Measurements from ENCODE around the gene EGFL7.
A peak's percentile ranks its signal among the peaks of the same experiment; 100 is the strongest.

GRCh38 chr9:136626740-136627642 lies 35.7 kb upstream of the EGFL7 start:
- TF ChIP-seq, protein P1, sequence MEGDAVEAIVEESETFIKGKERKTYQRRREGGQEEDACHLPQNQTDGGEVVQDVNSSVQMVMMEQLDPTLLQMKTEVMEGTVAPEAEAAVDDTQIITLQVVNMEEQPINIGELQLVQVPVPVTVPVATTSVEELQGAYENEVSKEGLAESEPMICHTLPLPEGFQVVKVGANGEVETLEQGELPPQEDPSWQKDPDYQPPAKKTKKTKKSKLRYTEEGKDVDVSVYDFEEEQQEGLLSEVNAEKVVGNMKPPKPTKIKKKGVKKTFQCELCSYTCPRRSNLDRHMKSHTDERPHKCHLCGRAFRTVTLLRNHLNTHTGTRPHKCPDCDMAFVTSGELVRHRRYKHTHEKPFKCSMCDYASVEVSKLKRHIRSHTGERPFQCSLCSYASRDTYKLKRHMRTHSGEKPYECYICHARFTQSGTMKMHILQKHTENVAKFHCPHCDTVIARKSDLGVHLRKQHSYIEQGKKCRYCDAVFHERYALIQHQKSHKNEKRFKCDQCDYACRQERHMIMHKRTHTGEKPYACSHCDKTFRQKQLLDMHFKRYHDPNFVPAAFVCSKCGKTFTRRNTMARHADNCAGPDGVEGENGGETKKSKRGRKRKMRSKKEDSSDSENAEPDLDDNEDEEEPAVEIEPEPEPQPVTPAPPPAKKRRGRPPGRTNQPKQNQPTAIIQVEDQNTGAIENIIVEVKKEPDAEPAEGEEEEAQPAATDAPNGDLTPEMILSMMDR (IDR thresholded peaks at IDR 0.05): peak in 1 of 4 experiments; percentile 46
- TF ChIP-seq POLR2A (IDR thresholded peaks at IDR 0.05): no peak
- no peak for TF ChIP-seq POLR2AphosphoS5 (IDR thresholded peaks at IDR 0.05)

Measured in prostate gland (tissue), 2 donors.